ENCODE measurements around the gene SLC4A7.

The SLC4A7 gene

GRCh38 chr3:27323087-27323570, 161.1 kb downstream of the SLC4A7 start:
- no peak for DNase-seq (ENCODE audit: low read depth)

Measured in ELR (cell line).